Lower leg skin (tissue), 4 donors: ENCODE data around the gene NCDN. TPM values are rescaled to one million over a fixed set of nuclear protein-coding genes. Genes with fewer than 3 reads are reported as not detected.
"Not testable (repeated sequence)": the region's sequence is repeated elsewhere in the genome, so short reads cannot be mapped to it uniquely, and the experiment has no call there.

ENCODE experiments used
- DNase-seq, 2 donors: peaks; one replicate each; pipeline ENCODE4 v3.0.0-alpha.2; 2019; ENCODE audit warnings: low spot score in 2 of 2
- H3K4me3 ChIP-seq: fragments of 200-600 bp; sonication (generic); 2 replicates; pipeline ENCODE4 v1.5.1; 2017; ENCODE audit warnings: mild to moderate bottlenecking, low read depth; ENCODE audit not compliant: poor library complexity, severe bottlenecking
- CTCF ChIP-seq, 3 donors: fragments of 450-650 bp; IDR thresholded peaks; one replicate each; pipeline ENCODE4 v1.5.1; 2016; ENCODE audit warnings: antibody characterized with exemption in 3 of 3, mild to moderate bottlenecking in 3 of 3, moderate library complexity in 2 of 3
- POLR2A ChIP-seq, 2 donors: fragments of 450-650 bp; IDR thresholded peaks; one replicate each; pipeline ENCODE4 v1.6.1; 2016 to 2017; ENCODE audit warnings: antibody characterized with exemption in 2 of 2, mild to moderate bottlenecking in 1 of 2, moderate library complexity in 1 of 2
- WGBS, 2 donors: methylation state at CpG; one replicate each; pipeline ENCODE4 v1.1.5; 2018; 5-methylcytosine and 5-hydroxymethylcytosine counted together
- intact Hi-C: fragments of 100-400 bp; cut with DNase I; formaldehyde crosslinking; loops from one replicate; pipeline ENCODE4 v1.15.0; 2023; ENCODE audit warnings: low total_unique reads
- total RNA-seq, 4 donors: library from RNA; depleted of rRNA; stranded (reverse); fragments of >200 nt; gene quantifications; one replicate each; pipeline ENCODE4 v1.1.0, GENCODE V29; 2016

The NCDN gene
- total RNA-seq, 4 donors from 2014 or later: 13.7 to 18.4 (median 16.1) TPM

GRCh38 chr1:35574125-35574654 lies 16.6 kb downstream of the NCDN start:
- 52 to 71% methylated on average over 23 to 39 of the region's 48 CpGs for WGBS, 2 donors

GRCh38 chr1:35574655-35575415 lies 17.2 kb downstream of the NCDN start:
- intact Hi-C loops: loop anchor here (5.0 kb wide), 1 partner anchor 142 kb away; the partner anchor contains the start of gene C1orf216
- no peak for TF ChIP-seq CTCF (IDR thresholded peaks at IDR 0.05)
- TF ChIP-seq POLR2A (IDR thresholded peaks at IDR 0.05): no peak
- DNase-seq: peak in 1 of 2 donors; percentile 83
- WGBS, 2 donors: 52 to 64% methylated on average over 29 to 30 of the region's 30 CpGs
- H3K4me3 ChIP-seq: no peak overlapping the region

More at GRCh38 chr1:35574125-35574654, 16.6 kb downstream of the NCDN start:
- H3K4me3 ChIP-seq: no peak overlapping the region
- intact Hi-C loops: loop anchor here (5.0 kb wide), 1 partner anchor 143 kb away; the partner anchor contains the start of gene C1orf216
- peak in 1 of 2 donors; percentile 83 for DNase-seq
- TF ChIP-seq CTCF (IDR thresholded peaks at IDR 0.05) (no peak), POLR2A (IDR thresholded peaks at IDR 0.05) (no peak)

- no peak for DNase-seq
- intact Hi-C loops: no loop called here
- 84 to 86% methylated on average over 5 of the region's 5 CpGs for WGBS, 2 donors
- H3K4me3 ChIP-seq: no peak overlapping the region
- TF ChIP-seq CTCF (IDR thresholded peaks at IDR 0.05): no peak
- TF ChIP-seq POLR2A (IDR thresholded peaks at IDR 0.05): no peak
These were observed 17.9 kb downstream of the NCDN start for GRCh38 chr1:35575416-35575958.

GRCh38 chr1:35576061-35576765 lies 18.6 kb downstream of the NCDN start:
- DNase-seq: no peak
- WGBS, 2 donors: 74 to 82% methylated on average over 10 of the region's 10 CpGs
- TF ChIP-seq POLR2A (IDR thresholded peaks at IDR 0.05) (no peak), CTCF (IDR thresholded peaks at IDR 0.05) (no peak)
- intact Hi-C loops: no loop called here
- no peak overlapping the region for H3K4me3 ChIP-seq

GRCh38 chr1:35576766-35577070 lies 19.1 kb downstream of the NCDN start:
- DNase-seq, H3K4me3 ChIP-seq, intact Hi-C loops: not testable (repeated sequence)
- 56 to 74% methylated on average over 32 to 37 of the region's 37 CpGs for WGBS, 2 donors
